CD4-positive, alpha-beta T cell (primary cell): Measurements from ENCODE around the gene ATF1. TPM values are rescaled to one million over a fixed set of nuclear protein-coding genes. Genes with fewer than 3 reads are reported as not detected.

ENCODE experiments used
- ATAC-seq: fragments of 200-7000 bp; cut with Tn5 transposase; one replicate; pipeline ENCODE4 v1.10.0; 2022; ENCODE audit warnings: mild to moderate bottlenecking; ENCODE audit not compliant: poor library complexity
- CTCF ChIA-PET: fragments of 350-600 bp; sonication (Branson Sonifier 250); formaldehyde crosslinking; loops from one replicate; lab custom pipeline; 2021; ENCODE audit warnings: antibody characterized with exemption, inconsistent platforms; lab: Charles Lee
- POLR2A ChIA-PET: fragments of 350-600 bp; sonication (Branson Sonifier 250); formaldehyde crosslinking; loops from one replicate; lab custom pipeline; 2021; ENCODE audit warnings: antibody characterized with exemption, inconsistent platforms; lab: Charles Lee
- DNase-seq, 14 experiments: peaks; one replicate each; pipeline ENCODE4 v3.0.0-alpha.2; 2013 to 2020; ENCODE audit warnings: mixed read lengths in 2 of 14
- H3K27ac ChIP-seq, 2 donors: one replicate each; pipeline versions ENCODE4 v1.5.1 to v1.7.0; 2013; ENCODE audit warnings: low read length in 2 of 2, low read depth in 1 of 2, mild to moderate bottlenecking in 1 of 2
- H3K27me3 ChIP-seq, 2 experiments: 1 replicate in 1 of 2; 2 replicates in 1 of 2; pipeline versions ENCODE4 v1.6.1 to v1.7.0; 2013; ENCODE audit warnings: low read length in 2 of 2, control low read depth in 1 of 2, mild to moderate bottlenecking in 1 of 2, moderate library complexity in 1 of 2; ENCODE audit not compliant: insufficient read depth in 2 of 2, control insufficient read depth in 1 of 2
- H3K36me3 ChIP-seq: one replicate; pipeline ENCODE4 v1.6.1; 2013; ENCODE audit warnings: low read length, control low read depth; ENCODE audit not compliant: insufficient read depth
- H3K4me1 ChIP-seq: one replicate; pipeline ENCODE4 v1.6.1; 2013; ENCODE audit warnings: low read length, control low read depth; ENCODE audit not compliant: insufficient read depth
- H3K4me3 ChIP-seq: one replicate; pipeline ENCODE4 v1.5.1; 2013; ENCODE audit warnings: mild to moderate bottlenecking, low read length, moderate library complexity
- H3K9me3 ChIP-seq, 2 experiments: 1 replicate in 1 of 2; 2 replicates in 1 of 2; pipeline versions ENCODE4 v1.6.1 to v1.7.0; 2013; ENCODE audit warnings: low read length in 2 of 2, mild to moderate bottlenecking in 2 of 2, control low read depth in 1 of 2, moderate library complexity in 1 of 2; ENCODE audit not compliant: control insufficient read depth in 1 of 2, insufficient read depth in 1 of 2
- H3K27ac Mint-ChIP-seq: one replicate; pipeline ENCODE4 v1.8.0; 2020; ENCODE audit warnings: mixed read lengths
- H3K27me3 Mint-ChIP-seq: one replicate; pipeline ENCODE4 v1.8.0; 2021; ENCODE audit warnings: mixed read lengths
- H3K36me3 Mint-ChIP-seq: one replicate; pipeline ENCODE4 v1.8.0; 2021; ENCODE audit warnings: low read depth, mixed read lengths
- H3K4me1 Mint-ChIP-seq: one replicate; pipeline ENCODE4 v1.8.0; 2021; ENCODE audit warnings: low read depth, mixed read lengths
- H3K4me3 Mint-ChIP-seq: one replicate; pipeline ENCODE4 v1.8.0; 2020; ENCODE audit warnings: mild to moderate bottlenecking, mixed read lengths
- H3K9me3 Mint-ChIP-seq: one replicate; pipeline ENCODE4 v1.8.0; 2020; ENCODE audit warnings: mixed read lengths
- intact Hi-C, 2 experiments: fragments of 100-400 bp; cut with DNase I in 1 of 2; cut with micrococcal nuclease in 1 of 2; formaldehyde crosslinking; loops; one replicate each; pipeline versions ENCODE4 v1.15.1 to v1.9.0; 2023 to 2025; cut with DNase I, micrococcal nuclease
- polyA plus RNA-seq, 2 donors: library from polyadenylated mRNA; unstranded; fragments of 120-200 nt; gene quantifications; one replicate each; pipeline ENCODE4 v1.2.1, GENCODE V29; 2013
- total RNA-seq, 174 experiments: library from RNA in 2 of 174; stranded (reverse) in 2 of 174; gene quantifications; one replicate each; pipeline ENCODE4 v1.2.3 and lab custom pipeline; 2021 to 2026
- TF ChIP-seq, protein P1 (sequence below): fragments of 200-600 bp; IDR thresholded peaks from one replicate; pipeline ENCODE4 v1.8.0; 2022; ENCODE audit warnings: antibody characterized with exemption, mild to moderate bottlenecking

ATF1 gene
- 10 to 100 TPM; 11.3 TPM for total RNA-seq
- polyA plus RNA-seq (2013, experiment 1 of 2): 40.7 TPM
- polyA plus RNA-seq (2013, experiment 2 of 2): 34.0 TPM
- total RNA-seq (lab: John Stamatoyannopoulos, UW): 21.7 to 106 (median 43.8) reads per million in 172 experiments

- no peaks in the 10 kb centered on the region for H3K9me3 ChIP-seq
- peaks cover 27% of the 10 kb centered on the region for H3K4me1 ChIP-seq
- ChIA-PET POLR2A (interaction anchor here (0.6 to 2.9 kb wide), 22 partner anchors 9 to 1057 kb away, joined by 3 to 29 read pairs (median 7); partner anchors contain the start of genes COX14, CSRNP2, DAZAP2 and DIP2B), CTCF (interaction anchor here (0.6 to 2.4 kb wide), 5 partner anchors 10 to 651 kb away, joined by 3 to 12 read pairs (median 5); partner anchors contain the start of gene SLC11A2)
- peaks cover 2% of the 10 kb centered on the region for H3K36me3 ChIP-seq
- peak within 1 kb of the TSS; percentile 92 to 96 for H3K27ac ChIP-seq
- Mint-ChIP-seq H3K36me3 (peaks cover 16% of the 10 kb centered on the region), H3K27me3 (no peaks in the 10 kb centered on the region), H3K4me3 (peak within 1 kb of the TSS; percentile 91), H3K4me1 (peaks cover 50% of the 10 kb centered on the region), H3K9me3 (peaks cover 3% of the 10 kb centered on the region), H3K27ac (peak within 1 kb of the TSS; percentile 93)
- TF ChIP-seq, protein P1, sequence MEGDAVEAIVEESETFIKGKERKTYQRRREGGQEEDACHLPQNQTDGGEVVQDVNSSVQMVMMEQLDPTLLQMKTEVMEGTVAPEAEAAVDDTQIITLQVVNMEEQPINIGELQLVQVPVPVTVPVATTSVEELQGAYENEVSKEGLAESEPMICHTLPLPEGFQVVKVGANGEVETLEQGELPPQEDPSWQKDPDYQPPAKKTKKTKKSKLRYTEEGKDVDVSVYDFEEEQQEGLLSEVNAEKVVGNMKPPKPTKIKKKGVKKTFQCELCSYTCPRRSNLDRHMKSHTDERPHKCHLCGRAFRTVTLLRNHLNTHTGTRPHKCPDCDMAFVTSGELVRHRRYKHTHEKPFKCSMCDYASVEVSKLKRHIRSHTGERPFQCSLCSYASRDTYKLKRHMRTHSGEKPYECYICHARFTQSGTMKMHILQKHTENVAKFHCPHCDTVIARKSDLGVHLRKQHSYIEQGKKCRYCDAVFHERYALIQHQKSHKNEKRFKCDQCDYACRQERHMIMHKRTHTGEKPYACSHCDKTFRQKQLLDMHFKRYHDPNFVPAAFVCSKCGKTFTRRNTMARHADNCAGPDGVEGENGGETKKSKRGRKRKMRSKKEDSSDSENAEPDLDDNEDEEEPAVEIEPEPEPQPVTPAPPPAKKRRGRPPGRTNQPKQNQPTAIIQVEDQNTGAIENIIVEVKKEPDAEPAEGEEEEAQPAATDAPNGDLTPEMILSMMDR: no peak
- intact Hi-C loops: loop anchor here (2.0 to 10.0 kb wide), 9 partner anchors 259 to 679 kb away; partner anchors contain the start of genes CSRNP2 (in 2 of the 2), CELA1 (in 1 of the 2), DIP2B (in 1 of the 2) and LIMA1 (in 1 of the 2)
- peak within 1 kb of the TSS; percentile 83 for H3K4me3 ChIP-seq
- ATAC-seq (peak; percentile 76), DNase-seq (peak; percentile 79 to 96 (median 86))
- H3K27me3 ChIP-seq: no peaks in the 10 kb centered on the region
Measured at GRCh38 chr12:50763639-50764285, at the start of gene ATF1. Gene ATF1 (plus strand): TSS chr12:50764101. CDS start chr12:50780146, 16,045 bp downstream.

DNA sequence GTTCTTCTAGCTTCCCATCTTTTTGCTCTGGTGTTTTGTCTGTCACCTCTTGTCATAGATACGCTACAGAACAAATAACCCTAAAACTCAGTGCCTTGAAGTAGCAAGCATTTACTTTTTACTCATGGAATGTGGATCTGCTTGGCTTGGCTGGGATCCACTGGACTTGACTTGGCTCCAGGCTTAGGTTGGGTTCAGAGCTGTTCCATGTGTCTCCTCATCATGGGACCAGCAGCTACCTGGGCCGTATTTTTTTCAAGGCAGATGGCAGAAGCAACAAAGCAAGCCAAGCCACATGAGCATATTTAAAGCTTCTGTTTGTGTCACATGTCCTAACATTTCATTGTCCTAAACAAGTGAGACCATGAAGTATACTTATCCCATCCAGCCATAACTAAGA, 48.7 kb upstream of the ATF1 start:
- intact Hi-C loops: no loop called here
- H3K27ac ChIP-seq: no peak overlapping the region
- POLR2A ChIA-PET: no interaction called here
- TF ChIP-seq, protein P1: no peak
- H3K4me1 Mint-ChIP-seq: no peaks in the 10 kb centered on the region
- H3K4me1 ChIP-seq: no peaks in the 10 kb centered on the region
- H3K4me3 Mint-ChIP-seq: no peak overlapping the region
- H3K9me3 Mint-ChIP-seq: no peaks in the 10 kb centered on the region
- H3K36me3 Mint-ChIP-seq: peaks cover 81% of the 10 kb centered on the region
- CTCF ChIA-PET: no interaction called here
- no peaks in the 10 kb centered on the region for H3K27me3 ChIP-seq
- peak overlapping the region; percentile 36 for H3K27ac Mint-ChIP-seq
- ATAC-seq: no peak
- no peak overlapping the region for H3K4me3 ChIP-seq
- peaks cover 64% of the 10 kb centered on the region for H3K36me3 ChIP-seq
- no peaks in the 10 kb centered on the region for H3K27me3 Mint-ChIP-seq
- DNase-seq: no peak
- H3K9me3 ChIP-seq: no peaks in the 10 kb centered on the region

DNA sequence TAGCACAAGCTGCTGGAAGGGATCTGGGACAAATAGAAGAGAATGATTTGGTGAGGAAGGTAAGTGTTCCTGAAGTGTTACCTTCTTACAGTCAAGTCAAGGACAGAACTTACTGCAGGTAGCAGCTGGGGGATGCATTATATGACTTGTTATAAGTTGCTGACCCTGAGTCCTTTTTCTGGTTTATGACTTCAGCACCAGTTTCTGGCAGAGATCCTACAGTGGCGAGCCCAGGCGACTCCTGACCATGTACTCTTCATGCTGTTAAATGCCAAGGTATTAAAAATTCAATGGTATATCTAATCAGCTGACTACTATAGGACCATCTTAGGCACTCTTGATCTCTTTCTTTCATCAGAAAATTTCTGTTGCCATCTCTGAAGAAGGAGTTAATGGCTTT, 45.1 kb upstream of the ATF1 start:
- H3K4me3 ChIP-seq: no peak overlapping the region
- no peak overlapping the region for H3K27ac ChIP-seq
- Mint-ChIP-seq H3K27ac (no peak overlapping the region), H3K36me3 (peaks cover 90% of the 10 kb centered on the region), H3K9me3 (no peaks in the 10 kb centered on the region), H3K4me3 (no peak overlapping the region), H3K4me1 (no peaks in the 10 kb centered on the region), H3K27me3 (no peaks in the 10 kb centered on the region)
- TF ChIP-seq, protein P1: no peak
- CTCF ChIA-PET: no interaction called here
- POLR2A ChIA-PET: no interaction called here
- no peaks in the 10 kb centered on the region for H3K9me3 ChIP-seq
- intact Hi-C loops: no loop called here
- ATAC-seq: no peak
- no peak for DNase-seq
- no peaks in the 10 kb centered on the region for H3K27me3 ChIP-seq
- no peaks in the 10 kb centered on the region for H3K4me1 ChIP-seq
- peaks cover 82% of the 10 kb centered on the region for H3K36me3 ChIP-seq
